ENCODE measurements around the gene INSC. TPM values are rescaled to one million over a fixed set of nuclear protein-coding genes. Genes with fewer than 3 reads are reported as not detected.

The INSC gene
- total RNA-seq, 1 donor from 2014 or later = 0.41 TPM

GRCh38 chr11:15145615-15146014 lies 30.9 kb downstream of the INSC start:
- DNase-seq (ENCODE audit: low spot score in 2 of 2) (no peak), FAIRE-seq (no peak)

GRCh38 chr11:15146271-15147003 lies 31.7 kb downstream of the INSC start:
- FAIRE-seq (no peak), DNase-seq (ENCODE audit: low spot score in 2 of 2) (no peak)

DNA sequence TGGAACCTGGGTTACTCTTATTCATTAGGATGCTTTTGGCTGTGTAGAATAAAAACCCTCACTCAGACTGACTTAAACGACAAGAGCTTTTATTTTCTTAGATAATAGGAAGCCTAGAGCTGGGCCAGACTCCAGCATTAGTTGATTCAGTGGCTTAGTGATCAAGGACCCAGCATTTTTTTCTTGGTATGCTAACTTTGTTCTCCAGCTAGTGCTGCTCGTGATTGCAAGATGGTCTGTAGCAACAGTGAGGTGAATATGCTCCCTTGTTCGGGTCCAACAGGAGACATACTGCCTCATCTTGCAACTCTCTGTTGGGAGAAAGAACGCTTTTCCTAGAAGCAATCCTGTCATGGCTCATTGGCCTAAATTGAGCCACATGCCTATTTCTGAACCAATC lies 33.4 kb downstream of the INSC start:
- no peak for FAIRE-seq
- no peak for DNase-seq (ENCODE audit: low spot score in 2 of 2)

DNA sequence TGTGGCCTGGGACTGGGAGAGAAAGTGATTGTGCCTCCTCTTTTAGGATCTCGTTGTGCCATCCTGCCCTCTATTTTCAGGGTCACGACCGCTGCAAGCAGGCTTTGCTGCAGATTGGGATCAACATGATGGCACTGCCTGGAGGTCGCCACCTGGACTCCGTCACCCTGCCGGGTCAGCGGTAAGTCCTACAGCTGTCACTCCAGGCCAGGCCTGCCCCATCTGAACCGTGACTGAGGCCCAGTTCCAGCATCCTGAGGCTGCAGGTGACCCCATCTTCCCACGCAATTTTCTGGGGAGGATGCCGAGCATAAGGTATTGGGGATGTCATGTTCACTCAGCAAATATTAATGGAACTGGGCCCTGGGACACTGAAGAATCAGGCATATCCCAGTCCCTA lies 34.3 kb downstream of the INSC start:
- no peak for DNase-seq (ENCODE audit: low spot score in 2 of 2)
- no peak for FAIRE-seq

- DNase-seq (ENCODE audit: low spot score in 2 of 2) (no peak), FAIRE-seq (no peak)
Measured at GRCh38 chr11:15150507-15150906, 35.8 kb downstream of the INSC start.

- no peak for FAIRE-seq
- DNase-seq (ENCODE audit: low spot score in 2 of 2) = no peak
Measured at GRCh38 chr11:15153231-15153630, 38.5 kb downstream of the INSC start.

DNA sequence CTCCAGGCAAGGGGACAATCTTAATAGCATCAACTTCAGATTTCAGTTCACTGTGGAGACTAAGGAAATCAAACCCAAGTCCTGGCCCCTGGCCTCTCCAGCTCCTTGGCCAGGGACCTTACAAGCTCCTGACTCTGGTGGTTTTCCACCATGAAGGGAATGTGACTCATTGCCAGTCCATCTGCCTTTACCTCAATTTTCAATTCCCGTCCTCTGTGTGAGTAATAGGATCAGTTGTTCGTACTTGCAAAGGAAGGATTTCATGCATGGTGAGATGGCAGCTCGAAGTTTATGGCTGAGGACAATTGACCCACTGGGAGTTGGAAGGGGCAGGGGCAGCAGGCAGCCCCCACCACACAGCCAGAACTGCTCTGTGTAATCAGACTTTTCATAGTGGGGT lies 42.5 kb downstream of the INSC start:
- DNase-seq (ENCODE audit: low spot score in 2 of 2) (no peak), FAIRE-seq (no peak)

GRCh38 chr11:15157606-15158137 lies 42.9 kb downstream of the INSC start:
- FAIRE-seq (no peak), DNase-seq (ENCODE audit: low spot score in 2 of 2) (no peak)

- no peak for DNase-seq (ENCODE audit: low spot score in 2 of 2)
- no peak for FAIRE-seq
Measured at GRCh38 chr11:15158351-15159015, 43.8 kb downstream of the INSC start.

DNA sequence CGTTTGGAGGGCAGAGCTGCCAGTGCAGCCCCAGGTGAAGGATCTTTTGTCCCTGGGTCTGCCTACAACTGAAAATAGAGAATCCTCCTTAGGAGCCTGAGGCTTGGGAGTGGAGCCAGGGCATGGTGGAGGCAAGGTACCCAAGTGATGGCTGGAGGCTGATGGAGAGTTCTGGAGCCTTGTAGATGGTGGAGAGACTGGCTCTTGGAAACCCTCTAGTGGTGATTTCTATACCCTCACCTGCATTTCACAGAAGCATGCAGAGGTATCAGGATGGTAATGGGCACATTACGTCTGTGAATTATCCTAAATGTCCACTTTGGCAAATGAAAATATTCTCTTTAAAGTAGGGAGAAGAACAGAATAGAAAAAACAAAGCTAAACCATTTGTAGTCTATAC lies 44.4 kb downstream of the INSC start:
- DNase-seq (ENCODE audit: low spot score in 2 of 2) = no peak
- no peak for FAIRE-seq

DNA sequence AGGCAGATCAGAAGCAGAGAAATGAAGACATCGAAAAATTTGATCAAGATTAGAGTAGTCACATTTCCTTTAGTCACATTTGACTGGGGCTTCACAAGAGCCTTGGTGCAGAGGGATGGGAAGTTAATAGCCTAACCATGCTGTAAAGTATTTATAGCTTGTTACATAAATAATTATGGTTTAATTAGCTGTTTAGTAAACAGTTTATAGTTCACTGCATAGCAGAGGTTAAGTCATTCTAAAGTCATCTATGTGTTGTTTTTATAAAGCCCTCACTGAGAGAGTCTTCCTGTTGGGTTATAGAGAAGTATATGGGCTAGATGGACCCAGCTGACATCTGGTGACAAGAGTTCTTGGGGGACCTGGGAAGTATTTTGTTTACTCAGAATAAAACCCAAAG lies 47.1 kb downstream of the INSC start:
- no peak for FAIRE-seq
- DNase-seq (ENCODE audit: low spot score in 2 of 2) = no peak

- FAIRE-seq (no peak), DNase-seq (ENCODE audit: low spot score in 2 of 2) (no peak)
Measured at GRCh38 chr11:15163136-15163535, 48.4 kb downstream of the INSC start.

DNA sequence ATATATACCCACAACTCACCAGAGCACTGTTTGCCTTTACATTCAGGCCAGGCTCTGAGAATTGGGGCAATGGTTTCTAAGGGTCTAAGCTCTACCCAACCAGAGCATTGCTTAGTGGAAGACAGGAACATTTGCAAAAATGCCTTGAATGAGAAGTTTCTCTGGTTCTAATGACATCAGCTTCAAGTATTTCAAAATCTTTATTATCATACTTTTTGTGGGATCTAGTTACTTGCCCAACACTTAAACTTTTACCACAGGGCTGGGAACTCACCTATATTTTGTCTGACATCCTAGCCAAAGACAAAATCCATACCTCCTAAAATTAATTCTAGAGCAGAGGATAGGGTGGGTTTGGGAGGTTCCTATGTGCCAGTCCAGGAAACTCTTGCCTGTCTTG lies 51.5 kb downstream of the INSC start:
- no peak for DNase-seq (ENCODE audit: low spot score in 2 of 2)
- FAIRE-seq = no peak

DNA sequence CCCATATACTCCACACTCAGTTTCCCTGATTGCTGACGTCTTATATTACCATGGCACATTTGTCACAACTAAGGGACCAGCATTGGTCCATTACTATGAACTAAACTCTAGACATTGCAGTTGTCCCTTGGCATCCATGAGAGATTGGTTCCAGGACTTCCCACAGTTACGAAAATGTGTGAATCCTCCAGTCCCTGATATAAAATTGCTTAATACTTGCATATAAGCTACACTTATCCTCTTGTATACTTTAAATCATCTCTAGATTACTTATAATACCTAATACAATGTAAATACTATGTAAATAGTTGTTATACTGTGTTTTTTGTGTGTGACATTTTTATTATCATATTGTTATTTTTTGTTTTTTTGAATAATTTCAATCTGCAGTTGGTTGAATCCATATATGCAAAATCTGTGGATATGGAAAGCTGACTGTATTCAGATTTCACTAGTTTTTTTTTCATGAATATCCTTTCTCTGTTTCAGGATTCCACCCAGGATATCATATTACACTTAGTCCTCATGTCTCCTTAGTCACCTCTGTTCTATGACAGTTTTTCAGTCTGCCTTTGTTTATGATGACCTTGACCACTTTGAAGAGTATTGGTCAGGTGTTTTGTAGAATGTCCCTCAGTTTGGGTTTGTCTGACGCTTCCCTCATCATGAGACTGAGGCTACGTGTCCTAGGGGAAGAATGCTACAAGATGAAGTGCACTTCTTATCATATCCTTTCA lies 55.3 kb downstream of the INSC start:
- FAIRE-seq (no peak), DNase-seq (ENCODE audit: low spot score in 2 of 2) (no peak)

DNA sequence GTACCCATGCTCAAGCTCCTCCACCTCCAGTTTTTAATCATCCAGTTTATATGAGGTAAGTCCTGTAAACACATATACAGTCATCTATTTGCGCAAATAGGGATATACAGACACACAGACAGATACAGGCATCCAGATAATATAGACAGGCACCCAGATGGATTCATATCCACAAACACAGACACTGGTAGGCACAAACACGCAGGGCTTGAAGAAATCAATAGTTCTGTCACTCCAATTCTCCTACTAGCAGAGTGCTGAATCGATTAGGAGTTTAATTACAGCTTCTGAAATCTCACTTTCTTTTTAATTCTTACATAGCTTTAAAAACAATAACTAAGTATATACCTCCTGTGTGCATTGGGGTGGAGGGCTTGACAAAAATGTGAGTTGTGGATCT lies 56.0 kb downstream of the INSC start:
- FAIRE-seq = no peak
- no peak for DNase-seq (ENCODE audit: low spot score in 2 of 2)

DNA sequence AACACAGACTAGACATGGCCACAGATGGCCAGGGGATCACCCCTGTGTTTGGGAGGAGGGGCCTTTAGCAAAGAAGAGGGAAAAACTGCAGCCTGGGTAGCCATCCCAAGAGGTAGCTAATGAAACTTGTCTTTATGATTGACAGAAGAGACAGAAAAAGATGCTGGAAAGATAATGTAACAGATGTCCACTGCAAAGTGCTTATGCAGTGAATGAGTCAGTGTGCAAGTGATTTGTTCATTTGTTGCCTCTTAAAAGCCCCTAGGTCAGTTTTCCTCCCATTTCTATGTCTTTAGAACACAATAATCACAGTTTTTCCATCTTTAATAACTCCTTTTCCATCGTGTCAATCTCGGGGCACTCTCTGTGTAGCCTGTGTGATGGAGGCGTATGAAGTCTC lies 57.2 kb downstream of the INSC start:
- DNase-seq (ENCODE audit: low spot score in 2 of 2) (no peak), FAIRE-seq (no peak)

DNA sequence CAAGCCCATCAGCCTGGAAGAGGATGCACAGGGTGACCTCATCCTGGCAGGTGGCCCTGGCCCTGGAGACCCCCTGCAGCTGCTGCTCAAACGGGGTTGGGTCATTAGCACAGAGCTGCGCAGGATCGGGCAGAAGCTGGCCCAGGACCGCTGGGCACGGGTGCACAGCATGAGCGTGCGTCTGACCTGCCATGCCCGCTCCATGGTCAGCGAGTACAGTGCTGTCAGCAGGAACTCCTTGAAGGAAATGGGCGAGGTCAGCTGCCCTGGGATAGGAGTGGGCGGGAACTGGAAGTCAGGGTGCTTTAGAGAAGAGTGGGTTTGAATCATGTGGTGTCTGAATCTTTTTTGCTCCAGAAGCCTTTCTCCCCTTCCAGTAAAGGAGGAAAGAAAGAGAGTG lies 61.1 kb downstream of the INSC start:
- no peak for DNase-seq (ENCODE audit: low spot score in 2 of 2)
- no peak for FAIRE-seq

DNA sequence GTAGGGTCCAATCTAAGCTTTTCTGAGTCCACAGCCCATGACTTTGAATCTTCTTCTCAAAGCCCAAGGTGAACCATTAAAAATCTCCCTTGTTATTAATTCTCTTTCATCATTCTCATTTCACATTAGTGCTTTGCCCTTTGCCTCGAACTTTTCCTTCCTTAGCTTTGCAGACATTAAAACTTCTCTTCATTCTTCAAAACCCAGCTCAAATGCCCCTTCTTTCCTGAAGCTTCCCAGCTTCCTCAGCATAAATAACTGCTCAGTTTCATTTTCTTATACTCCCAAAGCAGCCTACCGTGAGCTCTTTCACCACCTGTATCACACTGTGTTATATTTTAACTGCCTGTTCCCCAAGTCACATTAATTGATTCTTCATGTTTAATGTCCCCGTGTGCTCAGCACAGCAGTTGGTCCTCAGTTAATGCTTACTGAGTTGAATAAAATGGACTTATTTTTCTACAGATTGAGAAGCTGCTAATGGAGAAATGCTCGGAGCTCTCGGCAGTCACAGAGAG lies 62.0 kb downstream of the INSC start:
- DNase-seq (ENCODE audit: low spot score in 2 of 2) = no peak
- no peak for FAIRE-seq

- FAIRE-seq (no peak), DNase-seq (ENCODE audit: low spot score in 2 of 2) (no peak)
Measured at GRCh38 chr11:15177491-15177890, 62.8 kb downstream of the INSC start.

- FAIRE-seq = no peak
- DNase-seq (ENCODE audit: low spot score in 2 of 2) = no peak
Measured at GRCh38 chr11:15178214-15178613, 63.5 kb downstream of the INSC start.

DNA sequence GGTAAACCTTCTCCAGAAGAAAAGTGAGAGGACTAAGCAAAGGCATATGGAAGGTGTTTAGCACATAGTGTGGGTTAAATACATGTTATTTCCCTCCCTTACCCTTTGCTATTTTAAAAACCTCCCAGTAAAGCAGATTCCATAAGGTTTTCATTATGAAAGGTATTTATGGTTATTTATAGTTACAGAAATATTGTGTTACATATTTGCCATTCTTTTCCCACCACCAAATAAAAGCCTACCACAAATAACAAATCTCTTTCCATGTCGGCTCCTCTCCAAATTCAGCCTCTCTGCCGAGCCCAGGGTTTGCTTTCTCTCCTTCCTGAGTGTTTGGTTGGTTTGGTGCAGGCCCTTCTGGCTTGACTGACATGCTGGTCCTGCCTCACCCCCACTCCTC lies 64.4 kb downstream of the INSC start:
- no peak for DNase-seq (ENCODE audit: low spot score in 2 of 2)
- no peak for FAIRE-seq
